DOHH2 (cell line): ENCODE results near the gene ESRRB.

Experiments used
- H3F3A ChIP-seq: fragments of 200-600 bp; sonication (generic), shearing (Covaris generic); 2 replicates; pipeline ENCODE4 v1.6.0; 2016; ENCODE audit warnings: antibody characterized with exemption, mild to moderate bottlenecking; ENCODE audit not compliant: control insufficient read depth, insufficient read depth
- H3K27ac ChIP-seq: fragments of 200-600 bp; sonication (generic); 2 replicates; pipeline ENCODE4 v1.5.1; 2014; ENCODE audit warnings: low read depth, mild to moderate bottlenecking, low read length, moderate library complexity
- H3K27me3 ChIP-seq: fragments of 200-600 bp; sonication (generic); 2 replicates; pipeline ENCODE4 v1.6.1; 2014; ENCODE audit warnings: mild to moderate bottlenecking, low read length, mixed read lengths; ENCODE audit not compliant: control insufficient read depth
- H3K36me3 ChIP-seq: fragments of 200-600 bp; sonication (generic); 2 replicates; pipeline ENCODE4 v1.6.1; 2014; ENCODE audit warnings: mild to moderate bottlenecking, low read length, moderate library complexity, mixed read lengths; ENCODE audit not compliant: control insufficient read depth
- H3K4me1 ChIP-seq: fragments of 200-600 bp; sonication (generic); 2 replicates; pipeline ENCODE4 v1.6.1; 2014; ENCODE audit warnings: mild to moderate bottlenecking, low read length, mixed read lengths; ENCODE audit not compliant: control insufficient read depth
- H3K4me2 ChIP-seq: fragments of 200-600 bp; sonication (generic); 2 replicates; pipeline ENCODE4 v1.6.0; 2014; ENCODE audit warnings: mild to moderate bottlenecking, low read length, moderate library complexity
- H3K4me3 ChIP-seq: fragments of 200-600 bp; sonication (generic); 2 replicates; pipeline ENCODE4 v1.5.1; 2014; ENCODE audit warnings: mild to moderate bottlenecking, low read length, mixed read lengths
- H3K79me2 ChIP-seq: fragments of 200-600 bp; sonication (generic); 2 replicates; pipeline ENCODE4 v1.6.1; 2014; ENCODE audit warnings: mild to moderate bottlenecking, low read length, mixed read lengths; ENCODE audit not compliant: control insufficient read depth
- H3K9me2 ChIP-seq: fragments of 200-600 bp; sonication (generic); replicated peaks from 2 replicates; pipeline ENCODE4 v1.6.1; 2014; ENCODE audit warnings: mild to moderate bottlenecking, low read length, mixed read lengths; ENCODE audit not compliant: control insufficient read depth
- H3K9me3 ChIP-seq: fragments of 200-600 bp; sonication (generic); 2 replicates; pipeline ENCODE4 v1.6.1; 2014; ENCODE audit warnings: antibody characterized with exemption, low read length, mixed read lengths; ENCODE audit not compliant: control insufficient read depth, insufficient read depth
- H4K20me1 ChIP-seq: fragments of 200-600 bp; sonication (generic); 2 replicates; pipeline ENCODE4 v1.6.0; 2014; ENCODE audit warnings: low read depth, mild to moderate bottlenecking, antibody characterized with exemption, low read length, moderate library complexity; ENCODE audit not compliant: control insufficient read depth, insufficient read depth
- EZH2phosphoT487 ChIP-seq: fragments of 200-600 bp; sonication (generic); IDR thresholded peaks from 2 replicates; pipeline ENCODE4 v1.6.1; 2017; ENCODE audit warnings: borderline replicate concordance, mild to moderate bottlenecking, antibody characterized with exemption, low read length, moderate library complexity, mixed read lengths
- TF ChIP-seq, protein P1 (sequence below): fragments of 200-600 bp; sonication (generic); IDR thresholded peaks from one replicate; pipeline ENCODE4 v1.5.1; 2014; ENCODE audit warnings: antibody characterized with exemption, mild to moderate bottlenecking, low read depth, low read length; ENCODE audit not compliant: poor library complexity, severe bottlenecking

ESRRB gene

DNA sequence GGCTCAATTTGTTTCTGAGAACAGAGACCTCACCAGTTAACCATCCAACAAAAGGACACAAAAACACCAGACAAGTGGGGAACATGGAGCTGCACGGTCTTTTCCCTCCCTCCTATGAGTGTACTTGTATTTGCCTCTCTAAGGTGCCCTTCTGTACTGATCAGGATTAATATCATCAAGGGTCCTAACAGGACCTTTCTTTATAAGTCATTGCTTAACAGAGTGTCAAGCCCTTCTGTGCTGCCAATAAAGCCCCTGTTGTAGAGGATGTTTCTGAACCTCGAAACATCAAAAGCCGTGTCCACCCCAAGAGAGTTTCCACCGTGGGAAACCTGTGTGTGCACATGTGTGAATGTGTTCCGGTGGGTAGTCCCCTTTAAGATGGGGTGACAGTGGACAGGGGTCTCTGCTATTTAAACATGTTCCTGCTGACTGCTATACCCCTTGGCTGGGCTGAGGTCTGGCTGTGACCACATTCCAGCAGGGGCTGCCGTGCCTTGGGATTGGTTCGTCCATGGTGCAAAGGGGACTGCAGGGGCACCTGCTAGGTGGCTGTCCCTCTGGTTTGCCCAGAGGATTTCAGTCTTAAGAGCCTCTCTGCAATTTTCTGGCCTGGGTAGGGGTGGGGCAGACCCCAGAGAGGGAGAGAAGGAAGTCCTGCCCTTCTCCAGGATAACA is 6.0 kb downstream of the ESRRB start:
- H3K4me3 ChIP-seq = no peak overlapping the region
- no peaks in the 10 kb centered on the region for H3K79me2 ChIP-seq
- H3K27me3 ChIP-seq = peaks cover 45% of the 10 kb centered on the region
- H3K9me3 ChIP-seq = no peaks in the 10 kb centered on the region
- no peak overlapping the region for H3K4me2 ChIP-seq
- H3K4me1 ChIP-seq = no peaks in the 10 kb centered on the region
- no peaks in the 10 kb centered on the region for H3K9me2 ChIP-seq
- TF ChIP-seq, protein P1, sequence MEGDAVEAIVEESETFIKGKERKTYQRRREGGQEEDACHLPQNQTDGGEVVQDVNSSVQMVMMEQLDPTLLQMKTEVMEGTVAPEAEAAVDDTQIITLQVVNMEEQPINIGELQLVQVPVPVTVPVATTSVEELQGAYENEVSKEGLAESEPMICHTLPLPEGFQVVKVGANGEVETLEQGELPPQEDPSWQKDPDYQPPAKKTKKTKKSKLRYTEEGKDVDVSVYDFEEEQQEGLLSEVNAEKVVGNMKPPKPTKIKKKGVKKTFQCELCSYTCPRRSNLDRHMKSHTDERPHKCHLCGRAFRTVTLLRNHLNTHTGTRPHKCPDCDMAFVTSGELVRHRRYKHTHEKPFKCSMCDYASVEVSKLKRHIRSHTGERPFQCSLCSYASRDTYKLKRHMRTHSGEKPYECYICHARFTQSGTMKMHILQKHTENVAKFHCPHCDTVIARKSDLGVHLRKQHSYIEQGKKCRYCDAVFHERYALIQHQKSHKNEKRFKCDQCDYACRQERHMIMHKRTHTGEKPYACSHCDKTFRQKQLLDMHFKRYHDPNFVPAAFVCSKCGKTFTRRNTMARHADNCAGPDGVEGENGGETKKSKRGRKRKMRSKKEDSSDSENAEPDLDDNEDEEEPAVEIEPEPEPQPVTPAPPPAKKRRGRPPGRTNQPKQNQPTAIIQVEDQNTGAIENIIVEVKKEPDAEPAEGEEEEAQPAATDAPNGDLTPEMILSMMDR = no peak
- TF ChIP-seq EZH2phosphoT487 = no peak
- no peaks in the 10 kb centered on the region for H4K20me1 ChIP-seq
- H3K36me3 ChIP-seq = no peaks in the 10 kb centered on the region
- no peaks in the 10 kb centered on the region for H3F3A ChIP-seq
- H3K27ac ChIP-seq = no peak overlapping the region

DNA sequence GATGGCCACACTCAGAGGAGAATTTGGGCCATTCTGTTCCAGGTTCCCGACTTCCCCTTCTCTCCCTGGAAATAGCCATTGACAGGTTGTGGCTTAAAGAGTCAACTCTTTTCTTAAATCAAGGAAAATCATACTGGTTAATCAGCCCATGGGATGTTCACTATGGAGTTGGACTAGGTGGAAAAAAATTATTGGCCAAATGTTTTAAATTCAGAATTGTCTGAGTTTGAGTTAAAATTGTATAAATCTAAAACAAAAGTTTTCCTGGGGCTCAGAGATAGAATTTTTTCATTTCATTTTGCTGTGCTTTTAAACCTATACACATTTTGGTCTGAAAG is 6.5 kb downstream of the ESRRB start:
- peaks cover 45% of the 10 kb centered on the region for H3K27me3 ChIP-seq

GRCh38 chr14:76385435-76385834 is 9.5 kb downstream of the ESRRB start:
- Histone ChIP-seq H3K4me3 (no peak overlapping the region), H3K36me3 (no peaks in the 10 kb centered on the region), H3K27ac (no peak overlapping the region), H3K79me2 (no peaks in the 10 kb centered on the region), H3F3A (no peaks in the 10 kb centered on the region), H3K27me3 (peaks cover 45% of the 10 kb centered on the region), H3K9me3 (no peaks in the 10 kb centered on the region), H3K4me2 (no peak overlapping the region), H3K4me1 (no peaks in the 10 kb centered on the region), H3K9me2 (no peaks in the 10 kb centered on the region), H4K20me1 (no peaks in the 10 kb centered on the region)
- TF ChIP-seq EZH2phosphoT487 = no peak
- TF ChIP-seq, protein P1 = no peak

More for the DNA sequence above, 6.5 kb downstream of the ESRRB start:
- no peaks in the 10 kb centered on the region for H3K9me3 ChIP-seq
- no peaks in the 10 kb centered on the region for H3K79me2 ChIP-seq
- no peak overlapping the region for H3K27ac ChIP-seq
- H3K4me2 ChIP-seq = no peak overlapping the region
- no peaks in the 10 kb centered on the region for H3K36me3 ChIP-seq
- TF ChIP-seq, protein P1 = no peak
- no peak for TF ChIP-seq EZH2phosphoT487
- H3F3A ChIP-seq = no peaks in the 10 kb centered on the region
- no peaks in the 10 kb centered on the region for H4K20me1 ChIP-seq
- no peaks in the 10 kb centered on the region for H3K4me1 ChIP-seq
- no peaks in the 10 kb centered on the region for H3K9me2 ChIP-seq
- H3K4me3 ChIP-seq = no peak overlapping the region
